Osteoblast (primary cell): ENCODE measurements around the gene PRKAR1A. TPM values are rescaled to one million over a fixed set of nuclear protein-coding genes. Genes with fewer than 3 reads are reported as not detected.

Experiments
- DNase-seq: peaks from one replicate; pipeline ENCODE4 v3.0.0; 2011; ENCODE audit warnings: low spot score, mixed read lengths; ENCODE audit not compliant: insufficient read length; ENCODE audit errors: missing footprints
- H2AFZ ChIP-seq: 2 replicates; pipeline ENCODE4 v1.6.0; 2011; ENCODE audit warnings: mild to moderate bottlenecking, low read length
- H3K27ac ChIP-seq: 2 replicates; pipeline ENCODE4 v1.5.1; 2011; ENCODE audit warnings: mild to moderate bottlenecking, low read depth, low read length, moderate library complexity
- H3K27me3 ChIP-seq: 2 replicates; pipeline ENCODE4 v1.6.0; 2012; ENCODE audit warnings: mild to moderate bottlenecking, control low read depth, inconsistent platforms, low read length, moderate library complexity; ENCODE audit not compliant: insufficient read depth
- H3K36me3 ChIP-seq: 2 replicates; pipeline ENCODE4 v1.5.1; 2011; ENCODE audit warnings: mild to moderate bottlenecking, low read length, control low read depth, moderate library complexity; ENCODE audit not compliant: insufficient read depth
- H3K4me1 ChIP-seq: 2 replicates; pipeline ENCODE4 v1.5.1; 2011; ENCODE audit warnings: mild to moderate bottlenecking, low read length, control low read depth, moderate library complexity; ENCODE audit not compliant: insufficient read depth
- H3K4me2 ChIP-seq: 2 replicates; pipeline ENCODE4 v1.6.0; 2011; ENCODE audit warnings: mild to moderate bottlenecking, low read length; ENCODE audit not compliant: insufficient read depth
- H3K4me3 ChIP-seq: fragments of 200-600 bp; sonication (generic); 3 replicates; pipeline ENCODE4 v1.5.1; 2012; ENCODE audit warnings: mild to moderate bottlenecking, low read length, inconsistent platforms; ENCODE audit not compliant: insufficient read depth
- H3K79me2 ChIP-seq: 2 replicates; pipeline ENCODE4 v1.6.0; 2012; ENCODE audit warnings: mild to moderate bottlenecking, low read length, control low read depth, inconsistent platforms; ENCODE audit not compliant: insufficient read depth
- H3K9me3 ChIP-seq: 2 replicates; pipeline ENCODE4 v1.5.1; 2011; ENCODE audit warnings: low read depth, low read length, control low read depth
- H4K20me1 ChIP-seq: 2 replicates; pipeline ENCODE4 v1.6.0; 2012; ENCODE audit warnings: mild to moderate bottlenecking, low read length, control low read depth; ENCODE audit not compliant: insufficient read depth
- total RNA-seq: library from RNA; depleted of rRNA; stranded (reverse); fragments of >200 nt; gene quantifications from 2 replicates; pipeline ENCODE4 v1.2.3, GENCODE V29; 2012
- TF ChIP-seq, protein P1 (sequence below): IDR thresholded peaks from 2 replicates; pipeline ENCODE4 v1.5.1; 2011; ENCODE audit warnings: mild to moderate bottlenecking, low read depth, low read length, moderate library complexity; ENCODE audit errors: extremely low read depth

Gene PRKAR1A
- total RNA-seq, 1 donor: 259 TPM

- H3K4me2 ChIP-seq: no peak overlapping the region
Measured at GRCh38 chr17:68594552-68594951, 82.3 kb downstream of the PRKAR1A start.

DNA sequence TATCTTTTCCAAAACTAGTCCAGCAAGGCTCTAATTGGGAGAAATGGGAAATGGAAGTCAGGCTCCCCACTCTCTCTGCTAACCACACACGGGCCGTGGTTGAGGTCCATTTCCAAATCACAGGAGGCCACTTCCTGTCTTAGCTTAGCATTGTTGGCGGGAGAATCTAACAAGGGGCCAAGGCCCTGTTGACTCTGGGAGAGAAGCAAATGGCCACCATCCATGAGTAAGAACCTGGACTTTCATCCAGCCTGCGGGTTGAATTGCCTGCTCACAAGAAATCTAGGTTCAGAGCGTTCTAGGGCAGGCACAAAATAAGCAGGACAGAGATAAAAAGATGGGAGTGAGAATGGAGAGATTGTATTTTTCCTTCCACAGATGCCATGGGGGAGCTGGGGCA lies 83.3 kb downstream of the PRKAR1A start:
- Histone ChIP-seq H2AFZ (peak overlapping the region; percentile 71), H3K36me3 (peaks cover 5% of the 10 kb centered on the region), H3K4me2 (peak overlapping the region; percentile 10), H3K4me3 (no peak overlapping the region), H3K4me1 (peaks cover 74% of the 10 kb centered on the region), H3K79me2 (peaks cover 10% of the 10 kb centered on the region), H3K9me3 (no peaks in the 10 kb centered on the region), H3K27me3 (no peaks in the 10 kb centered on the region), H3K27ac (peak overlapping the region; percentile 46), H4K20me1 (no peaks in the 10 kb centered on the region)
- peak; percentile 30 for DNase-seq
- TF ChIP-seq, protein P1, sequence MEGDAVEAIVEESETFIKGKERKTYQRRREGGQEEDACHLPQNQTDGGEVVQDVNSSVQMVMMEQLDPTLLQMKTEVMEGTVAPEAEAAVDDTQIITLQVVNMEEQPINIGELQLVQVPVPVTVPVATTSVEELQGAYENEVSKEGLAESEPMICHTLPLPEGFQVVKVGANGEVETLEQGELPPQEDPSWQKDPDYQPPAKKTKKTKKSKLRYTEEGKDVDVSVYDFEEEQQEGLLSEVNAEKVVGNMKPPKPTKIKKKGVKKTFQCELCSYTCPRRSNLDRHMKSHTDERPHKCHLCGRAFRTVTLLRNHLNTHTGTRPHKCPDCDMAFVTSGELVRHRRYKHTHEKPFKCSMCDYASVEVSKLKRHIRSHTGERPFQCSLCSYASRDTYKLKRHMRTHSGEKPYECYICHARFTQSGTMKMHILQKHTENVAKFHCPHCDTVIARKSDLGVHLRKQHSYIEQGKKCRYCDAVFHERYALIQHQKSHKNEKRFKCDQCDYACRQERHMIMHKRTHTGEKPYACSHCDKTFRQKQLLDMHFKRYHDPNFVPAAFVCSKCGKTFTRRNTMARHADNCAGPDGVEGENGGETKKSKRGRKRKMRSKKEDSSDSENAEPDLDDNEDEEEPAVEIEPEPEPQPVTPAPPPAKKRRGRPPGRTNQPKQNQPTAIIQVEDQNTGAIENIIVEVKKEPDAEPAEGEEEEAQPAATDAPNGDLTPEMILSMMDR: no peak

More at GRCh38 chr17:68594552-68594951, 82.3 kb downstream of the PRKAR1A start:
- Histone ChIP-seq H3K36me3 (peaks cover 5% of the 10 kb centered on the region), H3K4me1 (peaks cover 71% of the 10 kb centered on the region), H3K27ac (peak overlapping the region; percentile 46), H3K27me3 (no peaks in the 10 kb centered on the region), H2AFZ (no peak overlapping the region), H3K79me2 (peaks cover 5% of the 10 kb centered on the region), H3K4me3 (no peak overlapping the region), H4K20me1 (no peaks in the 10 kb centered on the region), H3K9me3 (no peaks in the 10 kb centered on the region)
- no peak for DNase-seq
- TF ChIP-seq, protein P1: no peak

- peaks cover 74% of the 10 kb centered on the region for H3K4me1 ChIP-seq
- TF ChIP-seq, protein P1: no peak
Measured at GRCh38 chr17:68595986-68596385, 83.8 kb downstream of the PRKAR1A start.

DNA sequence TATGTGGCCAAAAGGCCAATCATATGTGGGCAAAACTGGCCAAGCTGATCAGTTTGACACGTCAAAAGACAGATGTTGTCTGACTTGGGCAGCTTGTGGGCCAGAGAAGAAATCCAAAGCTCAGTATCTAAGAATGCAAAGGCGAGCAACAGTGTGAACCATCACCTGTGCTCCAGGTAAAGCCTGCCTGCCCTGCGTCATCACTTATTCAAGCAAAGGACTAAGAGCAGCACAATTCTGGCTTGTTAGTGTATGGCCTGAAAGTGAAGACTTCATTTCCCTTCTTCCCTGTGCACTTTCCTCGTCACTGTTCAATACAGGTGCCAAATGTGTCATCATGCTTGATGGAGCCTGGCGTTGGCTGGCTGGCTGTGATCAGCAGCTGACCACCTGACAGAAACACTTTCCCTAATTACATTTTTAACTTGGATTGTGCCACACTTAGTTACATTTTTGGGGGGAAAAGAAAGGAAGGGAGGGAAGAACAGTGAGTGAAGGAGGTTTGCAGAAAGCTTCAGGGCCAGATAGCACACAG lies 84.2 kb downstream of the PRKAR1A start:
- Histone ChIP-seq H3K36me3 (peaks cover 5% of the 10 kb centered on the region), H3K9me3 (no peaks in the 10 kb centered on the region), H3K27ac (no peak overlapping the region), H2AFZ (no peak overlapping the region), H3K4me3 (no peak overlapping the region), H3K4me2 (peak overlapping the region; percentile 28), H4K20me1 (no peaks in the 10 kb centered on the region), H3K27me3 (no peaks in the 10 kb centered on the region), H3K4me1 (peaks cover 71% of the 10 kb centered on the region), H3K79me2 (peaks cover 10% of the 10 kb centered on the region)
- TF ChIP-seq, protein P1: no peak
- no peak for DNase-seq

More at GRCh38 chr17:68595986-68596385, 83.8 kb downstream of the PRKAR1A start:
- no peak for DNase-seq
- Histone ChIP-seq H3K4me2 (peak overlapping the region; percentile 10), H3K4me3 (no peak overlapping the region), H3K9me3 (no peaks in the 10 kb centered on the region), H3K36me3 (peaks cover 5% of the 10 kb centered on the region), H3K79me2 (peaks cover 10% of the 10 kb centered on the region), H4K20me1 (no peaks in the 10 kb centered on the region), H3K27me3 (no peaks in the 10 kb centered on the region), H3K27ac (peak overlapping the region; percentile 46), H2AFZ (no peak overlapping the region)
